ENCODE data around the gene TXLNG.

Gene TXLNG

GRCh38 chrX:16874458-16875095 lies 88.3 kb downstream of the TXLNG start:
- no peak for DNase-seq

GRCh38 chrX:16876696-16877095 lies 90.4 kb downstream of the TXLNG start:
- DNase-seq: no peak

GRCh38 chrX:16882169-16882568 lies 95.9 kb downstream of the TXLNG start:
- DNase-seq: peak; percentile 47

GRCh38 chrX:16882702-16883486 lies 96.6 kb downstream of the TXLNG start:
- peak; percentile 77 for DNase-seq

- DNase-seq: no peak
These were observed 97.2 kb downstream of the TXLNG start for GRCh38 chrX:16883487-16883804.

GRCh38 chrX:16885628-16886027 lies 99.4 kb downstream of the TXLNG start:
- DNase-seq: no peak

- peak; percentile 54 for DNase-seq
These were observed 106.5 kb downstream of the TXLNG start for GRCh38 chrX:16892504-16893362.

All from right forelimb (tissue), 1 donor.